Spleen (tissue), 11 donors: Measurements from ENCODE around the gene FAM83F. TPM values are rescaled to one million over a fixed set of nuclear protein-coding genes. Genes with fewer than 3 reads are reported as not detected.
"Not testable (repeated sequence)": the region's sequence is repeated elsewhere in the genome, so short reads cannot be mapped to it uniquely, and the experiment has no call there.

Experiments used
- DNase-seq: peaks from one replicate; pipeline ENCODE4 v3.0.0-alpha.2; 2020
- H3K27ac ChIP-seq, 8 donors: fragments of 200-600 bp; sonication (generic) in 7 of 8; 1 replicate in 4 of 8; 2 replicates in 4 of 8; pipeline versions ENCODE4 v1.5.0 to v1.8.0; 2016 to 2021; ENCODE audit warnings: inconsistent platforms in 4 of 8, mild to moderate bottlenecking in 4 of 8, moderate library complexity in 1 of 8
- H3K27me3 ChIP-seq, 7 donors: fragments of 200-600 bp; sonication (generic) in 6 of 7; replicated peaks in 1 of 7; 1 replicate in 4 of 7; 2 replicates in 3 of 7; pipeline versions ENCODE4 v1.5.0 to v1.8.0; 2016 to 2021; ENCODE audit warnings: inconsistent platforms in 3 of 7, mild to moderate bottlenecking in 1 of 7
- H3K36me3 ChIP-seq, 6 donors: fragments of 200-600 bp; sonication (generic) in 5 of 6; 1 replicate in 4 of 6; 2 replicates in 2 of 6; pipeline versions ENCODE4 v1.5.0 to v1.8.0; 2016 to 2021; ENCODE audit warnings: inconsistent platforms in 2 of 6
- H3K4me1 ChIP-seq, 6 donors: fragments of 200-600 bp; sonication (generic) in 5 of 6; 1 replicate in 3 of 6; 2 replicates in 3 of 6; pipeline versions ENCODE4 v1.5.0 to v1.8.0; 2016 to 2021; ENCODE audit warnings: inconsistent platforms in 3 of 6
- H3K4me3 ChIP-seq, 8 donors: fragments of 200-600 bp; sonication (generic) in 7 of 8; 1 replicate in 4 of 8; 2 replicates in 4 of 8; pipeline versions ENCODE4 v1.5.0 to v1.8.0; 2016 to 2021; ENCODE audit warnings: inconsistent platforms in 4 of 8, mild to moderate bottlenecking in 4 of 8, moderate library complexity in 2 of 8
- H3K9me3 ChIP-seq, 8 donors: fragments of 200-600 bp; sonication (generic) in 7 of 8; 1 replicate in 4 of 8; 2 replicates in 4 of 8; pipeline versions ENCODE4 v1.5.0 to v1.8.0; 2016 to 2021; ENCODE audit warnings: inconsistent platforms in 4 of 8
- POLR2A ChIP-seq, 3 donors: fragments of 450-650 bp; IDR thresholded peaks; one replicate each; pipeline ENCODE4 v1.5.1; 2017; ENCODE audit warnings: antibody characterized with exemption in 3 of 3, mild to moderate bottlenecking in 1 of 3
- POLR2AphosphoS5 ChIP-seq, 3 donors: sonication (generic); formaldehyde crosslinking; IDR thresholded peaks; one replicate each; pipeline ENCODE4 v1.5.1; 2017; ENCODE audit warnings: antibody characterized with exemption in 3 of 3
- WGBS, 5 donors: extraction: QIAGEN DNeasy Blood & Tissue Kit in 3 of 5; methylation state at CpG; one replicate each; pipeline versions ENCODE4 v1.1.5 to v1.1.7; 2013 to 2018; 5-methylcytosine and 5-hydroxymethylcytosine counted together
- intact Hi-C: fragments of 100-400 bp; cut with DNase I; formaldehyde crosslinking; loops from one replicate; pipeline ENCODE4 v1.15.0; 2023; ENCODE audit warnings: low total_unique reads
- polyA plus RNA-seq, 3 donors: library from polyadenylated mRNA; stranded (reverse); fragments of 200-250 nt; gene quantifications; one replicate each; pipeline ENCODE4 v1.2.1, GENCODE V29; 2013
- total RNA-seq, 7 donors: library from RNA; depleted of rRNA in 3 of 7; stranded (reverse); fragments of >200 nt in 3 of 7; fragmentation: NEBNext Ultra II Directional in 4 of 7; extraction: Animal tissue kit (Norgen Biotek cat#: 25700) in 4 of 7; gene quantifications; one replicate each; pipeline versions ENCODE4 v1.1.0 to v1.2.1, GENCODE V29; 2016 to 2021
- TF ChIP-seq, protein P1 (sequence below), 11 experiments: fragments of 200-600 bp in 7 of 11; fragments of 450-650 bp in 4 of 11; sonication (generic) in 4 of 11; IDR thresholded peaks in 8 of 11; conservative IDR thresholded peaks in 3 of 11; 1 replicate in 7 of 11; 2 replicates in 4 of 11; pipeline versions ENCODE4 v1.4.0 to v1.8.0; 2016 to 2021; ENCODE audit warnings: antibody characterized with exemption in 11 of 11, inconsistent platforms in 4 of 11, mild to moderate bottlenecking in 1 of 11
- donor health status: healthy with polysubstance abuse.
- donor health status: DM: no; HTN: no; CAD: no; lungs with moderate emphysema.
- donor health status: DM: no; HTN: no; CAD: no.
- donor health status: Bipolar disorder and iron deficiency.
- donor health status: healthy.
- donor health status: DM: no; HTN: no; CAD: no.
- donor health status: DM: yes; HTN: yes; CAD: no.

FAM83F gene
- total and polyA plus RNA-seq, 10 donors: 0.02 to 0.28 (median 0.12) TPM; not detected in 2

DNA sequence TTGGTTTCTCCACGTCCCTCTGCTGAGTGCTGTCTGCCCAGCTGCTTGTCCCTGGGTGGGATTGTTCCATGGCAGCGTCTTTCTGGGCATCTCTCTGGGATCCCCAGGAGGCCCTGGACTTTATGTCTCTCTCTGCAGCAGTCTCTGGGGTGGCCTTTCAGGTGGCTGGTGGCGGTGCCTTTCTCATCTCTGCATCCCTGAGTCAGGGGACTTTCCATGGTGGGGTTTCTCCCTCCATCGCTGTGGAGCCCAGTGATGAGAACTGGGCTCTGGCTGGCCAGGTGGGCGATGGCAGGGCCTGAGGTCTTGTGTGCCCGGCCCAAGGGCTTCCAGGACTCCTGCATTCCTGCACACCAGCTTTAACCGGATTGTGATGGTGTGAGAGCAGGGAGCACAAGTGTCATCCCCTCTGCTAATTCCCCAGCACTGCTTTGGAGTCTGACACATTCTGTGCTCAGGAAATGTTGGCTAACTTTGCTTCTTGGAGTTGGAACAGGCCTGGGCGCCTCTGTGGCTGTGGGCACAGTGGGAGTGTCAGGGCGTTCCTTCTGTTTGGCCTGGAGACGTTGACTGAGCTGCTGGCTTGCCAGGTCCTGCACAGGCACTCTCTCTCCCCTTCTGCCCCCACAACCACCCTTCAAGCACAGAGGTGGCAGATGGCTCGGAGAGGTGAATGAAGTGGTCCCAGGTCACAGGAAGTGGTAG, 27.9 kb downstream of the FAM83F start:
- Histone ChIP-seq H3K36me3 (no peaks in the 10 kb centered on the region), H3K4me1 (peaks cover 0 to 11% (median 8%) of the 10 kb centered on the region in 6 donors), H3K27ac (no peak overlapping the region), H3K27me3 (peaks cover 0 to 6% (median 0%) of the 10 kb centered on the region in 7 donors), H3K4me3 (no peak overlapping the region), H3K9me3 (no peaks in the 10 kb centered on the region)
- DNase-seq: peak; percentile 58
- TF ChIP-seq, protein P1, sequence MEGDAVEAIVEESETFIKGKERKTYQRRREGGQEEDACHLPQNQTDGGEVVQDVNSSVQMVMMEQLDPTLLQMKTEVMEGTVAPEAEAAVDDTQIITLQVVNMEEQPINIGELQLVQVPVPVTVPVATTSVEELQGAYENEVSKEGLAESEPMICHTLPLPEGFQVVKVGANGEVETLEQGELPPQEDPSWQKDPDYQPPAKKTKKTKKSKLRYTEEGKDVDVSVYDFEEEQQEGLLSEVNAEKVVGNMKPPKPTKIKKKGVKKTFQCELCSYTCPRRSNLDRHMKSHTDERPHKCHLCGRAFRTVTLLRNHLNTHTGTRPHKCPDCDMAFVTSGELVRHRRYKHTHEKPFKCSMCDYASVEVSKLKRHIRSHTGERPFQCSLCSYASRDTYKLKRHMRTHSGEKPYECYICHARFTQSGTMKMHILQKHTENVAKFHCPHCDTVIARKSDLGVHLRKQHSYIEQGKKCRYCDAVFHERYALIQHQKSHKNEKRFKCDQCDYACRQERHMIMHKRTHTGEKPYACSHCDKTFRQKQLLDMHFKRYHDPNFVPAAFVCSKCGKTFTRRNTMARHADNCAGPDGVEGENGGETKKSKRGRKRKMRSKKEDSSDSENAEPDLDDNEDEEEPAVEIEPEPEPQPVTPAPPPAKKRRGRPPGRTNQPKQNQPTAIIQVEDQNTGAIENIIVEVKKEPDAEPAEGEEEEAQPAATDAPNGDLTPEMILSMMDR (IDR thresholded peaks at IDR 0.05 in 8 of 11, conservative IDR thresholded peaks at IDR 0.05 in 3 of 11): no peak
- no peak for TF ChIP-seq POLR2A (IDR thresholded peaks at IDR 0.05)
- TF ChIP-seq POLR2AphosphoS5 (IDR thresholded peaks at IDR 0.05): no peak
- 66 to 95% (median 82%) methylated on average over 8 to 11 of the region's 11 CpGs for WGBS, 5 donors
- intact Hi-C loops: no loop called here

DNA sequence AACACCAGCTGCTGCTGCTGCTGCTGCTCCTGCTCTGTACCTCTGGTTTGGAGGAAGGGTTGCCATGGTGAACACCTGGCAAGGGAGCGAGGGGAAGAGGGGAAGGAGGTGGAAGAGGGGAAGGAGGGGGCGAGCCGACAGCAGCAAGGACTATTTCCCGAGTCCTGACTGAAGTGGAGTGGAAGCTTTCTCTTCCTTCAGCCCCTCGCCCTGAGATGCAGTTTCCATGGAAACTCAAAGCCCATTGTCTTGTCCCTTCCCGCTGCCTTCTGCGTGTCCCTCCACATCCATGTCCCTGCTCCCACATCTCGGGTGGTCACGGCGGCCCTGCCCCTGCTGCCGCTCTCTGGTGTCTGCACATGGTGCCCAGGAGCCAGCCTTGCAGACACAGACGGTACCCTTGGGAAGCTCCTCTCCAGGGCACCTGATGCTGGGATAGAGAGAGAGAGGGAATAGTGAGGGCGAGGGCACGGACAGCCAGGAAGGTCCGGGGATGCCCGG, 28.6 kb downstream of the FAM83F start:
- H3K4me1 ChIP-seq: peaks cover 0 to 11% (median 8%) of the 10 kb centered on the region in 6 donors
- intact Hi-C loops: no loop called here
- DNase-seq: peak; percentile 60
- H3K27ac ChIP-seq: no peak overlapping the region
- no peak for TF ChIP-seq POLR2AphosphoS5 (IDR thresholded peaks at IDR 0.05)
- TF ChIP-seq, protein P1 (IDR thresholded peaks at IDR 0.05 in 8 of 11, conservative IDR thresholded peaks at IDR 0.05 in 3 of 11): no peak
- TF ChIP-seq POLR2A (IDR thresholded peaks at IDR 0.05): no peak
- no peak overlapping the region for H3K4me3 ChIP-seq
- H3K27me3 ChIP-seq: peaks cover 0 to 6% (median 0%) of the 10 kb centered on the region in 7 donors
- 74 to 84% (median 75%) methylated on average over 13 to 16 of the region's 16 CpGs for WGBS, 5 donors
- no peaks in the 10 kb centered on the region for H3K9me3 ChIP-seq
- H3K36me3 ChIP-seq: no peaks in the 10 kb centered on the region

DNA sequence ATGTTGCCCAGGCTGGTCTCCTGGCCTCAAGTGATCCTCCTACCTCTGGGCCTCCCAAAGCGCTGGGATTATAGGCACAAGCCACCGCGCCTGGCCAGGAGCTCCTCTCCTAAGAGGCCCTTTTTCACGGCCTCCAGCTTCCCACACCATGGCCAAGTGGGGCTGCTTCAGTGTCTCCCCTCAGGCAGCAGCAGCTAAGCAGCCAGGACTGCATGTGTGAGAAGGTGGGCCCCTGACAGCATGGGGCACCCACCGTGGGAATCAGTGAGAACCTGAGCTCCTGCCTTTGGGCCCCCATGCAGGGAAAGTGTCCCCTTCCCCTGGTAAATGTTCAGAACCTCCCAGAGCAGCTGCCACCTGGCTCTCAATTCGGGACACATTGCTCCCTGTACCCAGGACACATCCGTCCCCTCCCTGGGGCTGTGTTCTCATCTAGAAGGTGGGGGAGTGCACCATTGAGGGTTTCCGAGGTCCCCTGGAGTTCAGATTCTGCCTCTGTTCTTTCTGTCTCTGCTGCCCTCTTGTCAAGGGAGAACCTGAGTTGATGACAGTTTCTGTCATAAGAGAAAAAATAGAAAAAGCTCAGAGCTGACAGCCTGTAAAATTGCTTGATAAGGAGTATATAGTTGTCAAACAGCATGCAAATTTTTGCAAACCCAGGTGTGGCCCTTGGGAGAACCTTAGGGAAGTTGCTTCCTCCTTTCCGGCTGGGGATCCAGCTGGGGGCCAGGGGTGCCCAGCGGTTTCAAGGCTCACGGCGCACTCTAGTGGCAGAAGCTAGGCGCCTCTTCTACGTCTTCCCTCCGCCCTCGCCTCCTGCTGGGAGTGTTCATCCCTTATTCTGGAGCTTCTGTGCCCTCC, 29.7 kb downstream of the FAM83F start:
- TF ChIP-seq, protein P1 (IDR thresholded peaks at IDR 0.05 in 8 of 11, conservative IDR thresholded peaks at IDR 0.05 in 3 of 11): peak; percentile 68 to 89 (median 81)
- TF ChIP-seq POLR2A (IDR thresholded peaks at IDR 0.05) (no peak), POLR2AphosphoS5 (IDR thresholded peaks at IDR 0.05) (peak in 1 of 3 donors; percentile 42)
- H3K9me3 ChIP-seq: no peaks in the 10 kb centered on the region
- WGBS, 5 donors: 37 to 60% (median 40%) methylated on average over 9 to 16 of the region's 16 CpGs
- no peak overlapping the region for H3K4me3 ChIP-seq
- peaks cover 0 to 6% (median 0%) of the 10 kb centered on the region in 7 donors for H3K27me3 ChIP-seq
- DNase-seq: peak; percentile 90
- peaks cover 0 to 11% (median 8%) of the 10 kb centered on the region in 6 donors for H3K4me1 ChIP-seq
- no peaks in the 10 kb centered on the region for H3K36me3 ChIP-seq
- H3K27ac ChIP-seq: no peak overlapping the region
- intact Hi-C loops: no loop called here

DNA sequence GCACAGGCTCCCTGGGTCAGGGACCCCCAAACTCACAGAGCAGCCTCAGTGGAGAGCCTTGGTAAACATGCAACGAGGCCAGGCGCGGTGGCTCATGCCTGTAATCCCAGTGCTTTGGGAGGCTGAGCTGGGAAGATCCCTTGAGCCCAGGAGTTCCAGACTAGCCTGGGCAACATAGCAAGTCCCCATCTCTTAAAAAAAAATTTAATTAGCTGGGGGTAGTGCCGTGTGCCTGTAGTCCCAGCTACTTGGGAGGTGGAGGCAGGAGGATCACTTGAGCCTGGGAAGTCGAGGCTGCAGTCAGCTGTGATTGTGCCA, 30.3 kb downstream of the FAM83F start:
- H3K27ac ChIP-seq, H3K36me3 ChIP-seq, H3K27me3 ChIP-seq, H3K9me3 ChIP-seq, H3K4me3 ChIP-seq, intact Hi-C loops: not testable (repeated sequence)
- peaks cover 0 to 11% (median 8%) of the 10 kb centered on the region in 6 donors for H3K4me1 ChIP-seq
- TF ChIP-seq, protein P1 (IDR thresholded peaks at IDR 0.05 in 8 of 11, conservative IDR thresholded peaks at IDR 0.05 in 3 of 11): peak in 7 of 11 experiments; percentile 5 to 58 (median 38)
- DNase-seq: peak; percentile 11
- 36 to 45% (median 38%) methylated on average over 3 to 5 of the region's 5 CpGs for WGBS, 5 donors
